Tibial nerve (tissue), 3 donors: Measurements from ENCODE around the gene BGN.

Source experiments
- CTCF ChIP-seq, 5 experiments: fragments of 200-600 bp in 3 of 5; fragments of 450-650 bp in 2 of 5; sonication (generic) in 3 of 5; IDR thresholded peaks; one replicate each; pipeline ENCODE4 v1.5.1; 2016 to 2019; ENCODE audit warnings: antibody characterized with exemption in 5 of 5, mild to moderate bottlenecking in 3 of 5, moderate library complexity in 2 of 5
- POLR2A ChIP-seq, 2 donors: fragments of 450-650 bp; IDR thresholded peaks; one replicate each; pipeline ENCODE4 v1.6.1; 2017; ENCODE audit warnings: antibody characterized with exemption in 2 of 2, mild to moderate bottlenecking in 2 of 2, moderate library complexity in 2 of 2

- TF ChIP-seq POLR2A (IDR thresholded peaks at IDR 0.05) (no peak), CTCF (IDR thresholded peaks at IDR 0.05) (no peak)
Measured at GRCh38 chrX:153499876-153500275, 5.1 kb downstream of the BGN start.
